ENCODE results near the gene PTPRH. TPM values are rescaled to one million over a fixed set of nuclear protein-coding genes. Genes with fewer than 3 reads are reported as not detected.

PTPRH gene
- total and polyA plus RNA-seq, 9 of the 15 experiments (the other 6 are each of a cell fraction or from before 2014, with no cell fraction given), result 0.87 to 34.3 (median 22.7) TPM

DNA sequence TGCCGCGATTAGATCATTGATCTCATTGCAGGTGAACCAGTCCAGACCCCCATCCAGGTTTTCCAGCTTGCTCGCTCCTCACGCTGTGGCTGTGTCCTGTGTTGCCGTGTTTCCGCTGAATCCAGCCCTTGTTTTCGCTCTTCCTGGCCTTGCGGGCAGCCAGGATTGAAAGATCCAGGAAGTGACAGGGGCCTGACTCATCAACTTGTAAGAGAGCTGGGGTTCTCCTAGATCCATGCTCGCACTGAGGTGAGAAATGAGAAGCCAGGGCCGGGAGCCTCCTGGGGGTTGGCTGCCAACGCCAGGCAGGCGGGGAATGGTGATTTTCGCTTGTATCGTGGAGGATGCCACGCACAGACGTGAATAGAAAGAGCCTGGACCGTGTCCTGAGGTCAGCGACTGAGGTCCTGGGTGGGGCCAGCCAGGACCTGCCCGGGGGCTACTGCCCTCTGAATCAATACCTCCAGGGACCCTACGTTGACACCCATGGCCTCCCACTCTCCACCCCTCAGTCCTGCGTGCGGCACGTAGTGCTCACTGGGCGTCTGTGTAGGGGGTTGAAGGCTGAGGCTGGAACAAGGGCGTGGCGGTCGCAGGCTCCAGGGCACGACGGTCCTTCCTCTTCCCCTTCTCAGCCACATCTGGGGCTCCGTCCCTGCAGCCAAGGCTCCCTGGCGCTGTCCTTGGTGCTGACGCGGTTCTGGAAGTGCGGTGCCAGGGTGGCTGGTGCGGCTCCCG is 7.3 kb upstream of the PTPRH start (continued):
- no peak for TF ChIP-seq NR1H2 (CRISPR knock-in tag; IDR thresholded peaks at IDR 0.05)
- no peak for TF ChIP-seq SNAPC5 (CRISPR knock-in tag; IDR thresholded peaks at IDR 0.05)
- TF ChIP-seq CBFB (CRISPR knock-in tag; IDR thresholded peaks at IDR 0.05), result peak; percentile 96
- peak; percentile 54; the same call in 1 of the 2 replicates for TF ChIP-seq ZNF584 (CRISPR knock-in tag; IDR thresholded peaks at IDR 0.05; ENCODE audit: low read depth)
- peak; percentile 99 for TF ChIP-seq FOSL1 (tag; conservative IDR thresholded peaks at IDR 0.05)
- TF ChIP-seq, protein P1, sequence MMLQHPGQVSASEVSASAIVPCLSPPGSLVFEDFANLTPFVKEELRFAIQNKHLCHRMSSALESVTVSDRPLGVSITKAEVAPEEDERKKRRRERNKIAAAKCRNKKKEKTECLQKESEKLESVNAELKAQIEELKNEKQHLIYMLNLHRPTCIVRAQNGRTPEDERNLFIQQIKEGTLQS (IDR thresholded peaks at IDR 0.05), result peak; percentile 75
- TF ChIP-seq, protein P1 (CRISPR knock-in tag; conservative IDR thresholded peaks at IDR 0.05), result peak; percentile 87
- peak; percentile 76 for TF ChIP-seq SMARCA4 (IDR thresholded peaks at IDR 0.05)
- 0 out of 4 replicates have a peak, but pooled peaks of 1 of the 2 experiments have one; percentile 9 for TF ChIP-seq MCM7 (IDR thresholded peaks at IDR 0.05)
- no peak; the same call in 1 of the 2 replicates for TF ChIP-seq MGA (IDR thresholded peaks at IDR 0.05)

All from K562 (cell line).